IMR-90 (cell line): ENCODE results near the gene PDZD2. TPM values are rescaled to one million over a fixed set of nuclear protein-coding genes. Genes with fewer than 3 reads are reported as not detected.

Source experiments
- ATAC-seq: fragments of 200-7000 bp; cut with Tn5 transposase; 2 replicates; pipeline ENCODE4 v1.9.1; 2020; ENCODE audit warnings: low read depth, mild to moderate bottlenecking, moderate library complexity
- BruUV-seq: library from RNA; stranded (reverse); fragments of 400-500 nt; replicated peaks from 2 replicates; lab custom pipeline; 2021; lab: Mats Ljungman, UMichigan
- CTCF ChIA-PET: fragments of 300-600 bp; formaldehyde crosslinking; extraction: SDS; loops from one replicate; lab custom pipeline; 2021; ENCODE audit warnings: antibody characterized with exemption; lab: Yijun Ruan, JAX
- POLR2A ChIA-PET: fragments of 300-600 bp; sonication (Branson Sonifier 250); formaldehyde crosslinking; loops from one replicate; lab custom pipeline; 2022; ENCODE audit warnings: antibody characterized with exemption; ENCODE audit not compliant: unreplicated experiment; lab: Charles Lee
- DNase-seq: peaks from one replicate; pipeline ENCODE4 v3.0.0; 2013
- H2AFZ ChIP-seq: replicated peaks from 2 replicates; pipeline ENCODE3; 2013; ENCODE audit warnings: low read length, mild to moderate bottlenecking; ENCODE audit not compliant: poor library complexity
- H2AK5ac ChIP-seq: 2 replicates; pipeline ENCODE4 v1.6.1; 2013; ENCODE audit warnings: low read depth, low read length, inconsistent platforms
- H2AK9ac ChIP-seq: replicated peaks from 2 replicates; pipeline ENCODE3; 2013; ENCODE audit warnings: mild to moderate bottlenecking, low read depth, low read length, moderate library complexity; ENCODE audit not compliant: poor library complexity
- H2BK120ac ChIP-seq: 2 replicates; pipeline ENCODE4 v1.6.1; 2013; ENCODE audit warnings: low read depth, low read length, inconsistent platforms
- H2BK15ac ChIP-seq: 3 replicates; pipeline ENCODE4 v1.6.1; 2013; ENCODE audit warnings: low read depth, low read length, inconsistent platforms
- H2BK20ac ChIP-seq: 2 replicates; pipeline ENCODE4 v1.6.1; 2013; ENCODE audit warnings: low read depth, mild to moderate bottlenecking, inconsistent platforms, low read length, moderate library complexity
- H2BK5ac ChIP-seq: 2 replicates; pipeline ENCODE4 v1.6.1; 2013; ENCODE audit warnings: mild to moderate bottlenecking, low read depth, low read length, inconsistent platforms; ENCODE audit not compliant: poor library complexity, severe bottlenecking
- H3K14ac ChIP-seq: replicated peaks from 2 replicates; pipeline ENCODE4 v1.6.1; 2013; ENCODE audit warnings: low read depth, low read length, inconsistent platforms
- H3K18ac ChIP-seq: 2 replicates; pipeline ENCODE4 v1.6.1; 2013; ENCODE audit warnings: low read depth, low read length, control low read depth
- H3K23ac ChIP-seq: 2 replicates; pipeline ENCODE4 v1.6.1; 2013; ENCODE audit warnings: low read depth, low read length, inconsistent platforms
- H3K27ac ChIP-seq: 2 replicates; pipeline ENCODE4 v1.5.1; 2013; ENCODE audit warnings: mild to moderate bottlenecking, control low read depth, low read length; ENCODE audit not compliant: insufficient read depth
- H3K27me3 ChIP-seq: 2 replicates; pipeline ENCODE4 v1.6.1; 2013; ENCODE audit warnings: low read length; ENCODE audit not compliant: control insufficient read depth, insufficient read depth
- H3K36me3 ChIP-seq: 2 replicates; pipeline ENCODE4 v1.6.1; 2013; ENCODE audit warnings: low read length, mixed read lengths; ENCODE audit not compliant: control insufficient read depth, insufficient read depth
- H3K4ac ChIP-seq: 2 replicates; pipeline ENCODE4 v1.6.1; 2013; ENCODE audit warnings: low read depth, low read length, inconsistent platforms
- H3K4me1 ChIP-seq: 2 replicates; pipeline ENCODE4 v1.6.1; 2013; ENCODE audit warnings: low read length, mixed read lengths; ENCODE audit not compliant: control insufficient read depth, insufficient read depth
- H3K4me2 ChIP-seq: 2 replicates; pipeline ENCODE4 v1.6.1; 2013; ENCODE audit warnings: low read depth, mild to moderate bottlenecking, control low read depth, low read length, moderate library complexity
- H3K4me3 ChIP-seq: 2 replicates; pipeline ENCODE4 v1.5.1; 2013; ENCODE audit warnings: low read depth, mild to moderate bottlenecking, control low read depth, low read length, moderate library complexity; ENCODE audit not compliant: insufficient read depth
- H3K56ac ChIP-seq: 2 replicates; pipeline ENCODE4 v1.6.1; 2013; ENCODE audit warnings: low read length, inconsistent platforms; ENCODE audit not compliant: insufficient read depth; ENCODE audit errors: extremely low read depth
- H3K79me1 ChIP-seq, 2 experiments: 2 replicates each; pipeline ENCODE4 v1.6.1; 2013; ENCODE audit warnings: low read length in 2 of 2, inconsistent platforms in 1 of 2, low read depth in 1 of 2
- H3K9ac ChIP-seq: 2 replicates; pipeline ENCODE4 v1.6.1; 2013; ENCODE audit warnings: low read depth, low read length, control low read depth
- H3K9me1 ChIP-seq: 2 replicates; pipeline ENCODE4 v1.6.1; 2013; ENCODE audit warnings: low read length, inconsistent platforms; ENCODE audit not compliant: insufficient read depth
- H3K9me3 ChIP-seq: 2 replicates; pipeline ENCODE4 v1.6.1; 2013; ENCODE audit warnings: low read length; ENCODE audit not compliant: control insufficient read depth, insufficient read depth
- H4K20me1 ChIP-seq: 2 replicates; pipeline ENCODE4 v1.6.1; 2013; ENCODE audit warnings: low read length, inconsistent platforms; ENCODE audit not compliant: insufficient read depth
- H4K5ac ChIP-seq: 2 replicates; pipeline ENCODE4 v1.6.1; 2013; ENCODE audit warnings: mild to moderate bottlenecking, low read depth, low read length, control low read depth
- H4K8ac ChIP-seq, 2 experiments: 2 replicates each; pipeline ENCODE4 v1.6.1; 2013; ENCODE audit warnings: low read depth in 2 of 2, low read length in 2 of 2, control low read depth in 1 of 2, inconsistent platforms in 1 of 2
- H4K91ac ChIP-seq: 2 replicates; pipeline ENCODE4 v1.6.1; 2013; ENCODE audit warnings: low read depth, low read length, inconsistent platforms; ENCODE audit not compliant: insufficient read depth
- CEBPB ChIP-seq: IDR thresholded peaks from 2 replicates; pipeline ENCODE4 v1.6.1; 2012; ENCODE audit warnings: low read depth, low read length, improper control_type of control experiment
- ELK1 ChIP-seq: fragments of 150-350 bp; IDR thresholded peaks from 2 replicates; pipeline ENCODE4 v1.6.1; 2016; ENCODE audit warnings: low read depth, mild to moderate bottlenecking, low read length, moderate library complexity, borderline replicate concordance
- MAFK ChIP-seq: IDR thresholded peaks from 2 replicates; pipeline ENCODE4 v1.6.1; 2012; ENCODE audit warnings: low read depth, low read length, improper control_type of control experiment
- MAZ ChIP-seq: IDR thresholded peaks from 2 replicates; pipeline ENCODE4 v1.6.1; 2012; ENCODE audit warnings: low read depth, mild to moderate bottlenecking, low read length, improper control_type of control experiment, moderate library complexity, borderline replicate concordance
- RCOR1 ChIP-seq: IDR thresholded peaks from 2 replicates; pipeline ENCODE4 v1.6.1; 2012; ENCODE audit warnings: mild to moderate bottlenecking, low read length, improper control_type of control experiment; ENCODE audit not compliant: insufficient replicate concordance
- RFX5 ChIP-seq: IDR thresholded peaks from 2 replicates; pipeline ENCODE4 v1.8.0; 2012; ENCODE audit warnings: low read depth, mild to moderate bottlenecking, low read length, moderate library complexity
- WGBS, 2 experiments: methylation state at CpG; one replicate each; pipeline versions ENCODE4 v1.1.5 to v1.1.7; 2013; ENCODE audit warnings: missing lambda C conversion rate in 2 of 2; ENCODE audit not compliant: insufficient read length in 1 of 2; ENCODE audit errors: extremely low coverage in 2 of 2; 5-methylcytosine and 5-hydroxymethylcytosine counted together
- dilution Hi-C: fragments of 300-500 bp; cut with HindIII; formaldehyde crosslinking; loops from one replicate; pipeline ENCODE4 v1.14.3; 2018; ENCODE audit warnings: low sequenced_read_pairs; ENCODE audit not compliant: unreplicated experiment
- in situ Hi-C: fragments of 300-500 bp; cut with MboI; formaldehyde crosslinking; loops from 3 replicates; pipeline ENCODE4 v1.14.3; 2019; ENCODE audit warnings: low sequenced_read_pairs, inconsistent platforms, mixed read lengths
- intact Hi-C: fragments of 100-400 bp; cut with micrococcal nuclease; formaldehyde crosslinking; loops from 2 replicates; pipeline ENCODE4 v1.10.0; 2022
- polyA plus RNA-seq, 3 experiments: library from polyadenylated mRNA; depleted of rRNA; stranded (reverse); fragments of >200 nt; gene quantifications; 2 replicates each; pipeline ENCODE4 v1.2.3, GENCODE V29; 2012; ENCODE audit warnings: low replicate concordance in 1 of 3
- total RNA-seq: library from RNA; depleted of rRNA; stranded (reverse); fragments of >200 nt; gene quantifications from 2 replicates; pipeline ENCODE4 v1.2.3, GENCODE V29; 2012
- TF ChIP-seq, protein P1 (sequence below): fragments of 150-350 bp; IDR thresholded peaks from 2 replicates; pipeline ENCODE4 v1.6.1; 2017; ENCODE audit warnings: mild to moderate bottlenecking, antibody characterized with exemption, low read length, low read depth

The PDZD2 gene
- total and polyA plus RNA-seq, 2 of the 4 experiments (the other 2 are of a cell fraction): under 0.01 to 0.02 TPM

DNA sequence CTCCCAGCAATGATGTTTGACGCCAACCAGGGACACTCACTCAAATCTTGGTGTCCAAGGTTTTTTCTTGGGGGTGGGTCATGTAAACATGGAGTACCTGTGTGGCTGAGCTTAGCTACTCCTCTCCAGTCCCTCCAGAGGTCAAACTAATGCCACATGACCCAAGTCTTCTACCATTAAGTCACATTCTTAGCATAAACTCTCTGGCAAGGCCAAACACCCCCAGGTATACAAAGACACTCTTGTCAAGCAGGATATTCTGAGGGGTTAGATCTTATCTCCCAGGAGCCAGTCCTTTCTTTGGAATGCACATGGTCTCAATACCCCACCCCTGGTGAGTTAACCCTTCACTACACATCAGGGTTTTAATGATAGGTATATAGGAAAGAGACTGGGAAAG lies 161.4 kb downstream of the PDZD2 start:
- H3K27me3 ChIP-seq: peaks cover 33% of the 10 kb centered on the region
- no peak overlapping the region for H2AK9ac ChIP-seq
- H3K56ac ChIP-seq: no peak overlapping the region
- CTCF ChIA-PET: no interaction called here
- H3K14ac ChIP-seq: no peak overlapping the region
- H3K4me3 ChIP-seq: no peak overlapping the region
- DNase-seq (no peak), ATAC-seq (no peak)
- H2BK20ac ChIP-seq: no peak overlapping the region
- no peak overlapping the region for H3K23ac ChIP-seq
- dilution Hi-C loops (no loop called here), intact Hi-C loops (no loop called here), in situ Hi-C loops (loop anchor here (10.0 kb wide), 1 partner anchor 216 kb away; no protein-coding TSS in a partner anchor)
- no peaks in the 10 kb centered on the region for H3K4me1 ChIP-seq
- H4K8ac ChIP-seq: no peak overlapping the region
- no peaks in the 10 kb centered on the region for H3K9me3 ChIP-seq
- no peak overlapping the region for H3K9ac ChIP-seq
- H3K27ac ChIP-seq: no peak overlapping the region
- TF ChIP-seq RFX5: no peak
- no peak for TF ChIP-seq MAFK
- no peak for TF ChIP-seq RCOR1
- TF ChIP-seq MAZ: no peak
- TF ChIP-seq ELK1: no peak
- TF ChIP-seq, protein P1, sequence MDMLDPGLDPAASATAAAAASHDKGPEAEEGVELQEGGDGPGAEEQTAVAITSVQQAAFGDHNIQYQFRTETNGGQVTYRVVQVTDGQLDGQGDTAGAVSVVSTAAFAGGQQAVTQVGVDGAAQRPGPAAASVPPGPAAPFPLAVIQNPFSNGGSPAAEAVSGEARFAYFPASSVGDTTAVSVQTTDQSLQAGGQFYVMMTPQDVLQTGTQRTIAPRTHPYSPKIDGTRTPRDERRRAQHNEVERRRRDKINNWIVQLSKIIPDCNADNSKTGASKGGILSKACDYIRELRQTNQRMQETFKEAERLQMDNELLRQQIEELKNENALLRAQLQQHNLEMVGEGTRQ: no peak
- no peak for TF ChIP-seq CEBPB
- H3K36me3 ChIP-seq: no peaks in the 10 kb centered on the region
- no peak overlapping the region for H3K4me2 ChIP-seq
- H4K5ac ChIP-seq: no peak overlapping the region
- no TSS peak for BruUV-seq
- no CpG with 5 or more reads among the region's 1 CpG for whole genome bisulfite sequencing, 2 experiments
- no peak overlapping the region for H4K91ac ChIP-seq
- no peak overlapping the region for H2AK5ac ChIP-seq
- no peak overlapping the region for H3K4ac ChIP-seq
- no peaks in the 10 kb centered on the region for H3K9me1 ChIP-seq
- POLR2A ChIA-PET: no interaction called here
- H4K20me1 ChIP-seq: no peaks in the 10 kb centered on the region
- no peak overlapping the region for H2BK5ac ChIP-seq
- H3K18ac ChIP-seq: no peak overlapping the region
- no peak overlapping the region for H2BK120ac ChIP-seq
- H2BK15ac ChIP-seq: no peak overlapping the region
- no peaks in the 10 kb centered on the region for H3K79me1 ChIP-seq
- no peak overlapping the region for H2AFZ ChIP-seq
